AG09309 (cell line): ENCODE results near the gene AUH.

ENCODE experiments used
- DNase-seq: peaks from one replicate; pipeline ENCODE4 v3.0.0-alpha.2; 2010; ENCODE audit warnings: low read depth
- H3K4me3 ChIP-seq: 2 replicates; pipeline ENCODE4 v1.5.1; 2011; ENCODE audit warnings: mild to moderate bottlenecking, low read depth, low read length, moderate library complexity; ENCODE audit not compliant: control insufficient read depth
- CTCF ChIP-seq: IDR thresholded peaks from 2 replicates; pipeline ENCODE4 v1.5.1; 2011; ENCODE audit warnings: mild to moderate bottlenecking, low read depth, low read length, inconsistent platforms; ENCODE audit not compliant: insufficient read depth, control insufficient read depth; ENCODE audit errors: missing control alignments

Gene AUH

GRCh38 chr9:91188719-91189590 is 172.8 kb downstream of the AUH start:
- H3K4me3 ChIP-seq: no peak overlapping the region
- no peak for DNase-seq
- no peak for TF ChIP-seq CTCF

GRCh38 chr9:91187965-91188344 is 173.8 kb downstream of the AUH start:
- TF ChIP-seq CTCF: no peak
- no peak overlapping the region for H3K4me3 ChIP-seq
- peak; percentile 82 for DNase-seq

- no peak for DNase-seq
- H3K4me3 ChIP-seq: no peak overlapping the region
- TF ChIP-seq CTCF: no peak
Measured at GRCh38 chr9:91187311-91187964, 174.3 kb downstream of the AUH start.

GRCh38 chr9:91186632-91187108 is 175.0 kb downstream of the AUH start:
- no peak overlapping the region for H3K4me3 ChIP-seq
- no peak for TF ChIP-seq CTCF
- DNase-seq: no peak

GRCh38 chr9:91185193-91185886 is 176.4 kb downstream of the AUH start:
- TF ChIP-seq CTCF: no peak
- DNase-seq: no peak
- no peak overlapping the region for H3K4me3 ChIP-seq

- H3K4me3 ChIP-seq: no peak overlapping the region
- TF ChIP-seq CTCF: no peak
- no peak for DNase-seq
Measured at GRCh38 chr9:91182429-91183225, 179.1 kb downstream of the AUH start.
